ENCODE data around the gene NUP93.

Gene NUP93

DNA sequence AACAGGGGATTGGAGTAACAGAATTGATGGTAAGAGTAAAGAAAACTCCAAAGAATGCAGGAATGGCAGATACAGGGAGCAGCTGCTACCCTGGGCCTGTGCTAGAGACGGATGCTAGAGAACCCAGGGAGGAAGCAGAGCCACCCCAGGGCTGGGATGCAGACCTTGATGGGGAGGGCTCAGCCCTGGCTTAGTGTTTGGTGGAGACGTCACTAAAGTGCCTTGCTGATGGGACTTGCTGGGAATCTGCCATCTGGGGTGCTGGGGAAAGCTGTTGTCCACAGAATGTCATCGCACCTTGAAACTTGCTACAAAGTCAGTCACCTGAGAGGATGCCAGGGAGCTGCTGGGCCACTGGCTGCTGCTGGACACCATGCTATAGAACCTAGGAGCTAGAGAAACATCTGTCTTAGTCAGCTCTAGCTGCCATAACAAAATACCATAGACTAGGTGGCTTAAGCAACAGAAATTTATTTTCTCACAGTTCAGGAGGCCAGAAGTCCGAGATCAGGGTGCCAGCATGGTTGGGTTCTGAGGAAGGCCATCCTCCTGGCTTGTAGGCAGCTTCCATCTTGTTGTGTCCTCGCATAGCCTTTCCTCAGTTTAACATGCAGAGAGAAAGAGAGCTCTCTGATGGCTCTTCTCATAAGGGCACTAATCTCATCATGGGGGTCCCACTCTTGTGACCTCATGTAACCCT is 32.3 kb upstream of the NUP93 start:
- H3K9ac ChIP-seq (ENCODE audit: insufficient read length, low read depth): no peak overlapping the region
- DNase-seq (ENCODE audit: low read depth, low spot score): no peak
- no peaks in the 10 kb centered on the region for H3K27me3 ChIP-seq (ENCODE audit: insufficient read depth, insufficient read length)
- H3K36me3 ChIP-seq (ENCODE audit: insufficient read depth, insufficient read length, low read length): no peaks in the 10 kb centered on the region
- no peaks in the 10 kb centered on the region for H3K4me1 ChIP-seq (ENCODE audit: insufficient read depth, insufficient read length)
- no peak overlapping the region for H3K4me3 ChIP-seq (ENCODE audit: insufficient read length, low read depth)
- peaks cover 8% of the 10 kb centered on the region; the same call in 1 of the 2 replicates for H3K9me3 ChIP-seq (ENCODE audit: insufficient read depth, low read length)
- TF ChIP-seq ZNF274 (IDR thresholded peaks at IDR 0.05; ENCODE audit: low read depth, low read length) (no peak), SUZ12 (IDR thresholded peaks at IDR 0.05; ENCODE audit: extremely low read depth, insufficient read depth, insufficient read length) (no peak), YY1 (IDR thresholded peaks at IDR 0.05; ENCODE audit: insufficient read depth, insufficient read length) (no peak)

DNA sequence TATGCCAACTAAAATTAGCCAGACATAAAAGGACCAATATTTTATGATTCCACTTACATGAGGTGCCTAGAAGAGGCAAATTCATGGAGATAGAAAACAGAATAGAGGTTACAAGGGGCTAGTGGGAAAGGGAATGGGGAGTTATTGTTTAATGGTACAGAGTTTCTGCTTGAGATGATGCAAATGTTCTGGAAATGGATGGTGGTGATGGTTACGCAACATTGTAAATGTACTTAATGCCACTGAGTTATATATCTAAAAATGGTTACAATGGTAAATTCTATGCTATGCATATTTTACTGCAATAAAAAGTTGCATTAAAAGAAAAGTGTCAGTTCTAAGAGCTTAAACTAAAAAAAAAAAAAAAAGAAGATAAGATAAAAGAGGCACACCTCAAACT is 29.7 kb upstream of the NUP93 start:
- TF ChIP-seq SUZ12 (IDR thresholded peaks at IDR 0.05; ENCODE audit: extremely low read depth, insufficient read depth, insufficient read length) (no peak), YY1 (IDR thresholded peaks at IDR 0.05; ENCODE audit: insufficient read depth, insufficient read length) (no peak), ZNF274 (IDR thresholded peaks at IDR 0.05; ENCODE audit: low read depth, low read length) (no peak)
- peaks cover 6% of the 10 kb centered on the region; the same call in 1 of the 2 replicates for H3K9me3 ChIP-seq (ENCODE audit: insufficient read depth, low read length)
- H3K36me3 ChIP-seq (ENCODE audit: insufficient read depth, insufficient read length, low read length): no peaks in the 10 kb centered on the region
- H3K4me3 ChIP-seq (ENCODE audit: insufficient read length, low read depth): no peak overlapping the region
- no peaks in the 10 kb centered on the region for H3K4me1 ChIP-seq (ENCODE audit: insufficient read depth, insufficient read length)
- H3K27me3 ChIP-seq (ENCODE audit: insufficient read depth, insufficient read length): no peaks in the 10 kb centered on the region
- no peak overlapping the region for H3K9ac ChIP-seq (ENCODE audit: insufficient read length, low read depth)
- no peak for DNase-seq (ENCODE audit: low read depth, low spot score)

DNA sequence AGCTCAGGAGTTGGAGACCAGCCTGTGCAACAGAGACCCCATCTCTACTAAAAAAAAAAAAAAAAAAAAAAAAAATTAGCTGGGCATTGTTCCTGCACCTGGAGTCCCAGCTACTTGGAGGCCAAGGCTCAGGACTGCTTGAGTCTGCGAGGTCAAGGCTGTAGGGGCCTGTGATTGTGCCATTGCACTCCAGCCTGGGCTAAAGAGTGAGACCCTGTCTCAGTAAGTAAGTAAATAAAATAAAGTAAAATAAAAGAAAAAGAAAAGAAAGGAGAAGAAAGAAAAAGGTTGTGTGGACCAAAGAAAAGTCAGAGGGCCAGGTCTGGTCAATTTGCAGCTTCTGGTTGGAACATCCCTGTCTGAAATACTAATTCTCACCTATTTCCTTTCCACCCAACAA is 29.3 kb upstream of the NUP93 start:
- no peak overlapping the region for H3K9ac ChIP-seq (ENCODE audit: insufficient read length, low read depth)
- H3K27me3 ChIP-seq (ENCODE audit: insufficient read depth, insufficient read length): no peaks in the 10 kb centered on the region
- H3K4me1 ChIP-seq (ENCODE audit: insufficient read depth, insufficient read length): no peaks in the 10 kb centered on the region
- DNase-seq (ENCODE audit: low read depth, low spot score): no peak
- 0 out of 2 replicates have a peak, but pooled peaks cover 2% of the 10 kb centered on the region for H3K9me3 ChIP-seq (ENCODE audit: insufficient read depth, low read length)
- no peak overlapping the region for H3K4me3 ChIP-seq (ENCODE audit: insufficient read length, low read depth)
- H3K36me3 ChIP-seq (ENCODE audit: insufficient read depth, insufficient read length, low read length): no peaks in the 10 kb centered on the region
- TF ChIP-seq SUZ12 (IDR thresholded peaks at IDR 0.05; ENCODE audit: extremely low read depth, insufficient read depth, insufficient read length) (no peak), YY1 (IDR thresholded peaks at IDR 0.05; ENCODE audit: insufficient read depth, insufficient read length) (no peak)

DNA sequence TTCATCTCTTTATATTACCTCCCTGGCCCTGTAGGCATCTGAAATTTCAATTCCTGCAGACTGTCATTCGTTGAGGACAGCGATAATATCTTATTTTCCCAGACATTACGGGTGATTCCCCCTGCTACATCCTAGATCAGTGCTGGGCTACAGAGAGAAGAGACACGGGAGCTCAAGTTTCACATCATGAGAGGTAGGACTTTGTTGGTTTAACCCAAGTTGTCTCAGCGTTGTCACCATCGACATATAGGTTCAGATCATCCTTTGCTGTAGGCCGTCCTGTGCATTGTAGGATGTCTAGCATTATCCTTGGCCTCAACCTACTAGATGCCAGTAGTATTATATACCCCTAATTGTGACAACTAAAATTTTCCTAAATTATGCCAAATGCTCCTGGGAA is 28.4 kb upstream of the NUP93 start:
- Histone ChIP-seq H3K4me3 (ENCODE audit: insufficient read length, low read depth) (no peak overlapping the region), H3K27me3 (ENCODE audit: insufficient read depth, insufficient read length) (no peaks in the 10 kb centered on the region), H3K4me1 (ENCODE audit: insufficient read depth, insufficient read length) (no peaks in the 10 kb centered on the region), H3K9me3 (ENCODE audit: insufficient read depth, low read length) (no peaks in the 10 kb centered on the region), H3K36me3 (ENCODE audit: insufficient read depth, insufficient read length, low read length) (no peaks in the 10 kb centered on the region), H3K9ac (ENCODE audit: insufficient read length, low read depth) (no peak overlapping the region)
- DNase-seq (ENCODE audit: low read depth, low spot score): no peak
- no peak for TF ChIP-seq ZNF274 (IDR thresholded peaks at IDR 0.05; ENCODE audit: low read depth, low read length)
- TF ChIP-seq SUZ12 (IDR thresholded peaks at IDR 0.05; ENCODE audit: extremely low read depth, insufficient read depth, insufficient read length): no peak
- no peak for TF ChIP-seq YY1 (IDR thresholded peaks at IDR 0.05; ENCODE audit: insufficient read depth, insufficient read length)

DNA sequence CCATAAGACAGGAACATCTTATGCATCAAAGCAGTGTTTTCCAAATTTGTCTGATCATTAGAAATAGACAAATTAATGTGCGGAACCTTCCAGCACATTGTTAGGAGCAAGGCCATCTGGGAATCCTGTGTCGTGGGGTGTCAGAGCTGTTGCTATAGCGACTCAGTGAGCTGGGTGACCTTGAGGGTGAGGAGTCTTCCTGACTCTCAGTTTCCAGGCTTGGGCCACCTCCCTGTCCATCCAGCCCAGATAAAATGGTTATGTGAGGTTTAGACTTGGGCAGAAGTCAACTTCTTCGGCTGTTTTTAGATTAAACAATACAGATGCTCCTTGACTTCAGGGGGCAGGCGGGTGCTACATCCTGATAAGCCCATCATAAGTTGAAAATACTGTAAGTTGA is 27.1 kb upstream of the NUP93 start:
- DNase-seq (ENCODE audit: low read depth, low spot score): no peak
- Histone ChIP-seq H3K27me3 (ENCODE audit: insufficient read depth, insufficient read length) (no peaks in the 10 kb centered on the region), H3K9ac (ENCODE audit: insufficient read length, low read depth) (no peak overlapping the region), H3K4me3 (ENCODE audit: insufficient read length, low read depth) (no peak overlapping the region), H3K36me3 (ENCODE audit: insufficient read depth, insufficient read length, low read length) (no peaks in the 10 kb centered on the region), H3K4me1 (ENCODE audit: insufficient read depth, insufficient read length) (no peaks in the 10 kb centered on the region), H3K9me3 (ENCODE audit: insufficient read depth, low read length) (no peaks in the 10 kb centered on the region)
- TF ChIP-seq ZNF274 (IDR thresholded peaks at IDR 0.05; ENCODE audit: low read depth, low read length): no peak
- TF ChIP-seq YY1 (IDR thresholded peaks at IDR 0.05; ENCODE audit: insufficient read depth, insufficient read length): no peak
- no peak for TF ChIP-seq SUZ12 (IDR thresholded peaks at IDR 0.05; ENCODE audit: extremely low read depth, insufficient read depth, insufficient read length)

DNA sequence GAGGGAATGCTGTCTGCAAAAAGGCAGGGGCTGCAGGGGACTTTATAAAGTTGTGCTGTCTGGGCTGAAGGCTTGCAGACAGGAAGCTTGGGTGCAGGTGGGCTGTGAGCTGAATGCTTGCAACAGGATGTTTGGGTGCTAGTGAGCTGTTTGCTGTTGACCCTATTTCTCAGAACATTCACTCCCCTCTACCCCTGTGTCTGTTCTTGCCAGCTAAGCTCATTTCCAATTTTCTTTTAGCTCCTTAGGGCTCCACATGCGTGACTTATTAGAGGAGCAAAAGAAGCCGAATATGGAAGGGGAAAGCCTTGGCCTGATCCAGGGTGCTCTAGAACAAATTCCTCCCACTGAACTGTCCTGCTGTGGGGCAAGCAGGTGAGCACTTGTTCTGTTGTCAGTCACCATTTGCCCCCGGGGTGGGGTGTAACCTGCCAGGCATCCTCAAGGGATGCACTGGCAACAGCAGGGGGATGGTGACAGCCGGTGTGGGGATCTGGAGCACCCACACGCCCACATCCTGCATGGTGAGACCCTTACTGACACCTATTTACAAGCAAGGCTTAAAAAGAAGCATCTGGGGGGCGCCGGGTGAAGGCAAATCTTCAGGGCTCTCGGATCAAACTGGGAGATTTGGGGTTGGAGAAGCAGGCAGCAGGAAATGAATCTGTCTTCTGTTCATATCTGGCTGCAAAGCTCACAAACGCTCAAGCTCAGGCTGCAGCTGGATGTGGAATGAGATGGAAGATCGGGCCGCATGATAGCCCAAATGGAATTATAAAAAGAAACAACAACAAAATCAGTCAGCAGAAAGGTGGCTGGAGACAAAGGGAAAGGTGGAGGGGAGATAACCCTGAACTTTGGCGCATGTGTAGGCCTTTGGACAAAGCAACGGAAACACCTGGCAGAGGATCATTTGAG is 21.1 kb upstream of the NUP93 start:
- H3K4me3 ChIP-seq (ENCODE audit: insufficient read length, low read depth): no peak overlapping the region
- no peak for TF ChIP-seq ZNF274 (IDR thresholded peaks at IDR 0.05; ENCODE audit: low read depth, low read length)
- no peak for TF ChIP-seq SUZ12 (IDR thresholded peaks at IDR 0.05; ENCODE audit: extremely low read depth, insufficient read depth, insufficient read length)
- no peak for TF ChIP-seq YY1 (IDR thresholded peaks at IDR 0.05; ENCODE audit: insufficient read depth, insufficient read length)
- H3K4me1 ChIP-seq (ENCODE audit: insufficient read depth, insufficient read length): peaks cover 7% of the 10 kb centered on the region
- no peak for DNase-seq (ENCODE audit: low read depth, low spot score)
- no peaks in the 10 kb centered on the region for H3K36me3 ChIP-seq (ENCODE audit: insufficient read depth, insufficient read length, low read length)
- H3K9ac ChIP-seq (ENCODE audit: insufficient read length, low read depth): no peak overlapping the region
- H3K9me3 ChIP-seq (ENCODE audit: insufficient read depth, low read length): no peaks in the 10 kb centered on the region
- H3K27me3 ChIP-seq (ENCODE audit: insufficient read depth, insufficient read length): no peaks in the 10 kb centered on the region

DNA sequence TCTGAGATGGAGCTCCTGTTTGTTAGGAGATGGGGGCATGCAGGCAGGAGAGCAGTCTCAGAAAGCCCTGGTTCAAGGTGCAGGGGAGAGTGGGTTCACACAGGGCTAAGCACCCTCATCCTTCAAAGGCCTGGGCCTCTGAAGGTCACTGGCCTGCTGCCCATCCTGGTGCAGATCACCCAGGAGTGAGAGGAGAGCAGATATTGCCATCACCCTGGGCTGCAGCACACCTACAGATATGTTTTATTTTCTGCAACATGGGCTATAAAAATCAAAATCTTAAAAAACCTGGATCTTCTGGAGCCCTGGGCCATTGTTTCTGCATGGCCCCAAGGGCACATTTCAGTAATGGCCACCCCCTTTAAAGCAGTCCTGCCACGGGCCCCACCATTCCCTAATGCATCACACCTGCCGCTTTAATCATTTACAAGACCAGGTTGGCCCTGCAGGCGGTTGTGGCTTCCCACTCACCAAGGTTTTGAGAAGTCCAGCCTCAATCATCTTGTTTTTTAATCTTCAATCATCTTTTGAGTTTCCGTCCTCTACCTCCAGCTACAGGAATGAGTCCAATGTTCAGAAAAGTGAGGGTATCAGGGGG is 20.4 kb upstream of the NUP93 start:
- TF ChIP-seq SUZ12 (IDR thresholded peaks at IDR 0.05; ENCODE audit: extremely low read depth, insufficient read depth, insufficient read length) (no peak), ZNF274 (IDR thresholded peaks at IDR 0.05; ENCODE audit: low read depth, low read length) (no peak), YY1 (IDR thresholded peaks at IDR 0.05; ENCODE audit: insufficient read depth, insufficient read length) (no peak)

More for the DNA sequence above, 20.4 kb upstream of the NUP93 start:
- Histone ChIP-seq H3K9ac (ENCODE audit: insufficient read length, low read depth) (no peak overlapping the region), H3K27me3 (ENCODE audit: insufficient read depth, insufficient read length) (no peaks in the 10 kb centered on the region), H3K36me3 (ENCODE audit: insufficient read depth, insufficient read length, low read length) (no peaks in the 10 kb centered on the region), H3K9me3 (ENCODE audit: insufficient read depth, low read length) (no peaks in the 10 kb centered on the region), H3K4me3 (ENCODE audit: insufficient read length, low read depth) (no peak overlapping the region), H3K4me1 (ENCODE audit: insufficient read depth, insufficient read length) (peaks cover 7% of the 10 kb centered on the region)
- DNase-seq (ENCODE audit: low read depth, low spot score): no peak
